Colon (tissue), 2 donors: ENCODE results near the gene RREB1.

Source experiments
- FAIRE-seq: peaks from 2 replicates; lab custom pipeline; 2012; peaks lifted over from hg19 to GRCh38; lab: Jason Lieb, UNC
- donor health status: control.
- donor health status: control.

Gene RREB1

DNA sequence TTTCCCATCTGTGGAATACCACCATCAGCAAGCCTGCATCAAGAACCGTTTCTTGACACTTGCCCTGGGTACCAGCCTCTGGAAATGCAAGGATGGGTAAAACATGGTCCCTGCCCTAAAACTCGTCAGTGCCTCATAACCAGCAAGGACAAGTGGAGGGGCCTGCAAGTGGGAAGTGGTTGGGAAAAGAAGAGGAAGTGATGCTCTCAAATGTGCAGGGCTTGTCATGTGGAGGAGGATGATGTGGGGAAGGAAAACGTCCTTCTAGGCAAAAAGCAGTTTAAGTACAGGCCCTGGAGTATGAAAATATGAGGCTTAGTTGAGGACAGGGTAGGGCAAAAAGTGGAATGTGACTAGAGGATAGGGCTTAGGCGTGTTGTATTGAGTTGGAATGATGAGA, 19.0 kb downstream of the RREB1 start:
- FAIRE-seq: no peak

DNA sequence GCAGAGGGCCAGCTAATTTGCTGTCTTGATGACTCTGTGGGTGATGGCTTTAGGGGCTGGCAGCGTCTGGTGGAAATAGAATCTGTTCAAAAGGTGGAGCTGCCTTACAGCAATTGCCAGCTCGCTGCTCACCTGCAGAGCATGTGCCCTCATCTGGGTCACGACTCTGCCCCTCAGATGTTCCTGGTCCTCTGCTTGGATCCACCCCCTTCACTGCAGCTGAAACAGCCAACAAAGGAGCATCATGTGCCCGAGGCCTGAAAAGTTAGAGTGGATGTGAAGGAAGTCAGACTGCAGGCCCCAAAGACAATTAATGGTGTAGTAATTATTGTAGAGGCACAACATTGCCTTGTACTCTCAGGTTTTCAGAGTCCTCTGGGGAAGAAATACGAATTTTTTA, 19.9 kb downstream of the RREB1 start:
- FAIRE-seq: no peak

DNA sequence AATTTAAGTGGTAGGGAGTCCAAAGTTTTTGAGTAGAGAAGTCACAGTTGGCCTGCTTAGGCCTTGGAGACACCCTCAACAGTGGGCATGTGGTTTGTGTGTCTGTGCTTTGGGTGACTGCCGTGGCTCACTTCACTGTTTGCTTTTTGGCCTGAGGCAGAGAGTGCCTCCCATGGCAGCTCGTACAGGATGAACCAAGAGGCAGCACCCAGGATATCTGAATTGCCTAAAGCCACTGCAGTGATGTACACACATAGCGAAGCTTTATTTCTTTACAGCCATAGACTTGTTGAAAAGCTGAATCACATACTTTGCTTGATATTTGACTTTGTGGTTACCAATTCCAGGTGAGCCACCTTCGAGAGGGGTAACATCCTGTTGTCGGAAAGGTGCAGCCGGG, 21.6 kb downstream of the RREB1 start:
- no peak for FAIRE-seq

DNA sequence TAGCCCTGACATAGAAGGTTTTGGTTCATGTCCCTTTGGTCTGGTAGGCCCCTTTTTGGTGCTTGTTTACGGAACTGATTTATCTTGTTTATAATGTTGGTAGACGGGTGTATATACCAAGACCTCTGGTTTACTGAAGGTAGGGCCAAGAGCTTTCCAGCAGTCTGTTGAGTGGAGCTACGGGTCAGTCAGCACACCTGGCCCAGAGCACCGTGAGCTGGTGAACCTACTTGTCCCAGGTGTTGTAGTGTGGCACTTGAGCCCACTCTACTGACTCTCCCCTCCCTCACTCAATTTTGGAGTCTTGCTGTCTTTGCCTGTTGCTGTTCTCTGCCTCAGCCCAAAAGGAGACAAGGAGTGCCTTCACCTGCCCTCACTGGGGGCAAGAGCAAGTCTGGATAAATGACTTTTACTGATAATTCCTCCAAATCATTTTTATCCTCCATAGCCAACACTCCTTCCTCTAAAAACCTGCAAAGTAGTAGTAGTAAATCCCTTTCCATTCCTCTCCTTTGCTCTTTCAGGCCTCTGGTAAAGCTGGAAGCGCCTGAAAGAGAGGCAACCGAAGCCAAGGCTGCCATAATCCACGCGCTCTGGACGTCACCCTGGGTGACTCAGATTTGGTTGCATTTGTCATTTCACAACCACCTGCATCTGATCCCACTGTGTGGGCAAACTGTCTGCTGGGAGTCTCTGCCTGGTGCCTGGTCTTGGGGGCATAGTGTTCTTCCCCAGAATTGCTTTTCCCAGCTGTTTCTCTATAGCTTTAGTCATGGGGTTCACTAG, 22.2 kb downstream of the RREB1 start:
- no peak for FAIRE-seq

DNA sequence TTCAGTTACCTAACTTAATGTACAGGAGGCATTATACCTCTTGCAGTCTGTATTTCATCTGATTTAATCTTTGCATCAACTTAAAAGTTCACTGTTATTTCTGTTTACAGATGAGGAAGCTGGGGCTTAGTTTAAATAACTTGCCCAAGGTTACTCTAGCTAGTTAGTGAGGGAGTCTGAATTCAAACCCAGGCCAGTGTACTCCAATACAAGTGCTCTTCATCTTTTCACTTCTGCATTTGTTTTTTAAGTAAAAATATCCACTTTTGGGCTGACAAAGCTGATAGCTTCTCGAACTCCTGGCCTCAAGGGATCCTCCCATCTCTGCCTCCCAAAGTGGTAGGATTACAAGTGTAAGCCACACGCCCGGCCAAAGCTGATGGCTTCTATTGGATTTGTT, 23.6 kb downstream of the RREB1 start:
- no peak for FAIRE-seq

DNA sequence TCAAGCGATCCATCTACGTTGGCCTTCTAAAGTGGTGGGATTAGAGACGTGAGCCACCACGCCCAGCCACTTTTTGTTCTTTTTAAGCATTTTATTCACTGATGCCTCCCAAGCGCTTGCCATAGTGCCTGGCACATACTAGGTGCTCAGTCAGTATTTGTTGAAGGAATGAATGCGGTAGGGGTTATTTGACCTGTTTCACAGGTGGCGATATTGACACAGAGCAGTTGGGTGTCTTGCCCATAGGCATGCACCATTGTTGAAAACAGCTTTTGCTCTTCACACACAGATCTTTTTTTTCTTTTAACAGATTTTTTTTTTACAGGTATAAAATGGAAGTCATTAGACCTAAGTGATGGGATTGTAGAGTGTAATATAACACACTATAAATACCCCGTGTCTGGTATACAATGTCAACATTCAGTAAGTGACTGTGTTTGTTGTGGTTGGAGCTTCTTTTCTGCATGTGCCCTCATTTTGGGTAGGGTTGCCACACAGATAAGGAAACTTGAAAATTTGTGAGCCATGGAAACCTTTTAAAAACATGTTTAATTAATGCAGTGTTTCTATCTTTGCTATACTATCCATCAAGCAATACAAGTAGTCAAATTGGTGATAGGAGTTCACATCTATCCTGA, 24.8 kb downstream of the RREB1 start:
- FAIRE-seq: no peak

DNA sequence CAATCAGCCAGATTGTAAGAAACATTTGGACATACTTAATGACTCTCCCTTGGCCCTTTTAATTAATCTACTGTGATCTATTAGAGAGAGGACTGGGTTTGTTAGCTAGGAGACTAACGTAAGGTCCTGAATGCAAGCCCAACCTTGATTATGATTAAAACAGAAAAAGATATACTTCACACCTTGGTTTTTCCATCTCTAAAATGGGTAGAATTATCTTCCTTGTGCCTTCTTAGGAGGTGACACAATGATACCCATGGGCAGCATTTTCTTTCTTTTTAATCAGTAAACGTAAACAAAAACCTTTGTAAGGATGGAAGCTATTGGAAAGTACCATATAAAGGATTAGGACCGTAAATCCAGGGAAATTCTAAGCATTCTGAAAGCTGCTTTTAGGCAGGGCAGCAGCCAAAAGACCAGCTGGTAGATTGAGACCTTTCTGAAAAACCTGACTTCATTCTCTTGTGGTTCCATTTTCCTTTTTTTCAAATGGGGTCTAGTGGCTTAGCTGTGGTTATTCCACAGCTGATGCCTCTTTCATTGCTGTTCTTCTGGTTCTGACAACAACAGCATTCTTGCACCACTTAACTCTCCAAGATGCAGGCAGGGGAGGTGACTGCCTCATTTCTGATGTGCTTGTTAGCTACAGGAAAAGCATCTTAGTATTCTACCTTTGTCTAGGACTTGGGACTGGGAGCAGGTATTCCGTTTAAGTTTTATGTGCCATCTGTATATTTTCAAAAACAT, 27.4 kb downstream of the RREB1 start:
- FAIRE-seq: no peak

DNA sequence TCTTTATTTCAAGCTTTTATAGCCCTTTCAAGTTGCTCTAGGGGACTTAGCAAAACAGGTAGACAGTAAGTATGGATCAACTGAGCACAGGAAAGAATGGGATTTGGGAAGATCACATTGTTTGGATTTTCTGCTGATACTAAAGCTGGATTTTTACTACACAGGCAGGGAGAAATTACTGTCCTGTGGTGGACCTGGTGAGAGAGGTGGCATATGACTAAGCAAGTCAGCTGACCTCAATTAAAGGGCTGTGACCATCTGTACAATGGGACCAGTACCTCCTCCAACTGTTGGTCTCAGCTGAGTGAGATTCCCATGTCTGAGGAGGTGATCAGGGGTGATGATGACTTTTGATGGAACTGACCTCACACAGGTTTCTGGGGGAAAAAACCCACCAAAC, 28.0 kb downstream of the RREB1 start:
- FAIRE-seq: no peak

DNA sequence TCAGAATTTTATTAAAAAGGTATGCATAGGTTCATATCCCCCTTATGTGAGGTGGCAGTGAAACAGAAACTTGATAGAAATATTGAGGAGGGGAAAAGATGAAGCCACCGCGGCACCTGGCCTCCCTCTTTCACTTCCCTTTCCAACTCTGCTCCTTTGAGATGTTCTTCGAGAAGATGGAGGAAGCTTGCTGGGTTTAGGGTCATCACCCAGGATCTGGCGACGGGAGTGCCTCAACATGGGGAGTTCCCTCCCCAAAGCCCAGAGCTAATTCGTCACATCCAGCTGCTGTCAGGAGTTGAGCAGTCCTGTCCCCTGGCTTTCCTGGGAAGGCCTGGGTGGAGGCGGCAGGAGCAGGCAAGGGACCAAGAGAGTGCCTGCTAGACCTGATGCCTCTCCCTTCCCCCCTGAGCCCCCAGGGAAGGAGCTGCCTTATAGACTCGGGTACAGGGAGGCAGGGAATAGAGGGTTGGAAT, 29.1 kb downstream of the RREB1 start:
- FAIRE-seq: no peak

DNA sequence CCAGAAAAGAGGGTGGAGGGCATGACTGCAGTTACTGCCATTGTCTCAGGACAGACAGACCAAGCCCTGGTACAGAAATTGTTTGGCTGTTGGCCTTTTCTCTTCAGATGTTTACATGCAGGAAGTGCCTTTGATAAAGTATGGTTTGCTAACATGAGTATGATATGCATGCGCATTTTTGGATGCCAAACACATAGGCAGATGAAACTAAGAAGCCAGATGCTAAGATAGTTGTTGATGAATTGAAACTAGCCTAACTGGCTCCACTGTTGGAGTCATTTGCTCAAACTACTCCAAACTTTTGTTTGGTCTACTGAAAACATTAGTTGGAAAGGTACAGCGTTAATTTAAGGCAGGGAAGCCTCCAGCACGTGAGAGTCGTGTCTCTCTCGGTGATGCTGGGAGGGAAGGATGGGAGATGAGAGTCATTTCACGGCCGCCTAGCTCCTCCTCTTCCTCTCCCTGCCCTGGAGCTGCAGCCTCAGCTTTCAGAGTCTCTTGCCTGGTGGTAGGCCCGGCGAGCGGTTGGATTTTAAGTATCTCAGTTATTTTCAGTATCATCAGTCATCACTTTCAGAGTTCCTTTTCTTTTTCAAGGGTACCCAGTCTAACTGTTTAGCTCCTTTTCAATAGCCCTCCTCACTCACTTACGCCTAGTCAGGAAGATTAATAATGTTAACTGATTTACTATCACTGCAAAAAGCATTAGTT, 29.7 kb downstream of the RREB1 start:
- FAIRE-seq: no peak

DNA sequence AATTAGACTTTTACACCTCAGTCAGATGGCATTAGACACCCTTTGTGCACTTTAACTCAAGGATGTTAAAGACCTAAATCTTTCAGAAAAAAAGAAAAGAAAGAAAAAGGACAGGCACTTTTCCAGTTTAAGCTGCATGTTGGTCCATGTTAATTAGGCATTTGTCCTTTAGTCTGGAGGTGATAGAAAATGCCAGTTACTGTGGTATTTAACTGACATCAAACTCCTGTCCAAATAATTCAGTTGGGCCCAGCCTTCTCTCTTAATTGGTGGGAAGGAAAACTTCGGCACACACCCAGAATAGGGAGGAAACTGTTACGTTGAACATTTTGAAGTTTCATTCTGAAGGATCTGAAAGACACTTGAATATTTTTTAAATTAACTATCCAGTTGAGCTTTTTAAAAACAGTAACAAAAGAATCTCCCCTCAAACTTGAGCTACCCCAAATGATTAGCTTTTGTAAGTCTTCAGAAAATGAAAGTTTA, 30.3 kb downstream of the RREB1 start:
- no peak for FAIRE-seq

DNA sequence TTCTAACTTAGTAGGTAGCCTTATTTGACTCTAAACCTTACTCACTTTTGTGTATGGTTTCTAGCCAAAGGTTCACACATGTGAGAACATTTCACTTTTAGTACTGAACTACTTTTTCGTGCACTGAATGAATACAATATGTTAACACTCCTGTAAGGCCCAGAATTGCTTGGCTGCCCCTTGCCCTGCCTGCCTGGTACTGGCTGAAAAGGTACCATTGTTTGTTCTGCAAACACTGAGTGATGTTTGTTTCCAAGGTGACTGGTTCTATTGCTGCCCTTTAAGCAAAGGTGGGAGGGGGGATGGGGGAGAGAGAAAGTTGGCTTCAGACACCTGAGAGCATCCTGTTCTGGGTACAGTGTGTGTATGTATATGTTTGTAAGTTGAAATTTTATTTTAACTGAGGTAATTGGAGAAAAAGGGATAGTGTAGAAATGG, 31.2 kb downstream of the RREB1 start:
- no peak for FAIRE-seq

DNA sequence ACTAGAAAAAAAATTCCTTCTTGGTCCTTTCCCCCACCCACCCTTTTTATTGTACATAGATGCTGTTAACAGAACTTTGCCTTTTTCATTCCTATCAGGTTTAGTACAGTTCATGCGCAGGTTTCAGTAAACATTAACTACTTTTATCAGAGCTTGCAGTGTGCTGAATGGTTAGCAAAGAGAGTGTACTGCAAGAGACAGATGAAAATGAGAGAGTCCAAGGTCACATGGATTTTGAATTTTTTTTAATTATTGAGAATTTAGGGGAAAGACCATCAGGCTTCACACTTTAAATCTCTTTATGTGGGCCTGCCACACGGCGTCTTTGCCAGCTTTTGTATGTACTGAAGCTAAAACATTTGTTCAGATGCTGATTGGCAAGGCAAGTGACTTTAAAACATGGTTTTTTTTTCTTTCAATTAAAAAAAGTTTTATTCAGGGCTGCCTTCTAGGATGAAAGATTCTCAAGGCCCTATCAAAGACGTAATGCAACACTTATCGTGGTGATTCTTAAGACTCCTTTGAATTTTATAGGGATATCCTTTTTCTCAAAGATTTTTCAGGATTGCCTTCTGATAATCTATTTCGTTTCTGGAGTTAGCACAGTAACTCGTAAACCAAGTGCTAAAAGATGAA, 32.2 kb downstream of the RREB1 start:
- no peak for FAIRE-seq

DNA sequence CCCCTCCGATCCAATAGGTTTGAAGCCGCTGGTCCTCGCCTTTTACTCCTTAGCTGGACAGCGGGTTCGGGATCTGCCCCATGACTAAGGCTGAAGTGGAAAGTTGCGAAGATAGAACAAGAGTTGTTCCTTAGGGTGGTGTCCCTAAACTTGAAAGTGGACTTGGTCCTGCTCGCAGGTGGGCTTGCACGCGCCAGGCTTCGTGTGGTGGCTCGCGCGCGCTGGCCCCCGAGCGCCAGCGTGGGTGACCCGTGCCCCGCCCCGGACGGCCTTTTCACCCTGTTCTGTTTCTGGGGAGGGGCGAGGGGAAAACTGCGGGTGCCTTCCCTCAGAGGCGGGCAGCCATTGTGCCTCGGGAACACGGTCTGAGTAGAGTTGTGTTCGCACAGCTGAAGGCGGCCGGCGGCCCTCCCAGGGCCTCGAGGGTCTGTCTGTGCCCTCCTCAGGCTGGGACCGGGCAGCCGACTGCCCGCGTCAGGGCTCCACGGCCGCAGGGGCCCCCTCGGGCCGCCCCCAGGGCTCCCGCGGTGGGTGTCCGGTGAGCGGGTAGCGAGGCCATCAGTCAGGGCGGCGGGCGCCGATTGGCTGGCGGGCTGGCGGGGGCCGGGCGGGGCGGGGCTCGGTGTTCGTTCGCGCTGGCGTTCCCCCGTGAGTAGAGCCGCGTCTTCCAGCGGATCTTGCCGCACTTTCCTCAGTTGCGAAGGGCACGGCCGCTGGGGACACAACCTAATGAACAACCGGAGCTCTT, 33.0 kb downstream of the RREB1 start:
- FAIRE-seq: no peak

DNA sequence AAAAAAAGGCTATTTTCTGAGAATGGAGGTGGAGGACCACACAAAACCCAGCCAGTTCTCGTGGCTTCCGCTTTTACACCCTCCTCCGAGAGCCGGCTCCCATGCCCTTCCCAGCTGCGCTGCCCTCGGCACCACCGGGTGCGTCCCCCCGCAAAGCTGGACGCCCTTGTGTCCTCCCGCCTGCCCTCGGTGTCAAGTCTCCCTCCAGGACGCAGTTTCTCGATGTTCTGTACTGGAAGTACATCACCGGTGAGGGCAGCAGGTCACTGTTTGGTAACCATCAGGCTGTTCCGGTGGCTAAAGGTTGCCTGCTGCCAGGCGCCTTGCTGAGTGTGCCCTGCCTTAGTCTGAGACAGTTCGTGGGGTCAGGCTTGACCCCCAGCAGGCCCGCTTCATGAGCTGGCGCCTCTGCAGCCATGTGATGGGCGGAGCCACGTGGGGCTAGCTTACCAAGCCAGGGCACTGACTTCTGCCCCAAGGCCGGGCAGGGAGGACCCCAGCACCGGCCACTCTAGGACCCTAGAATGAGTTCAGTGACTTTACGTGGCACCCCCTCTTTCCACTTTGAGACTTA, 34.6 kb downstream of the RREB1 start:
- FAIRE-seq: no peak

DNA sequence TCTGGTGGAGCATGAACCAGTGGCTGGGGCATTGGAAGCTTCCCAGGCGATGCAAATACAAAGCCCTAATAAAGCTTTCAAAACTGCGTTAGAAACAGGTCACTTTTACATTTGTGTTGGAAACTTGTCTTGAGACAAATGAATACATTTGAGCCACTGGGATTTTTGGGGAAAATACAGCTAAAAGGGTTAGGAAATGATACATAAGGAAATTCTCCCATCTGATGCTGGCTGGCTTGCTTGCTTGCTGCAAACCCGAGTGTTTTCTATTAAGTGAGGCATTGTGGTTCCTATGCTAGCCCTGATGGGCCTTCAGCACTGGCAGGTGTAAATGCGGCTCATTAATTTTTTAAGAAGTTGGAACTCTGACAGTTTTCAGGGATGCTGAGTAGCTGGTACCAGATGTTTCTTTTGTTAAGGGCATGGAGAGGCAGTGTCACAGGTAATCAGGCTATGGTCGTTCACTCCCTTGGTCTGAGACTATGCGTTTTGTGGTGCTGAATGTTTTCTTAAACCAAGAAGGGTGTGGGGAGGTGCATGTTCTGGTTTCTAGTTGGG, 35.2 kb downstream of the RREB1 start:
- FAIRE-seq: no peak

DNA sequence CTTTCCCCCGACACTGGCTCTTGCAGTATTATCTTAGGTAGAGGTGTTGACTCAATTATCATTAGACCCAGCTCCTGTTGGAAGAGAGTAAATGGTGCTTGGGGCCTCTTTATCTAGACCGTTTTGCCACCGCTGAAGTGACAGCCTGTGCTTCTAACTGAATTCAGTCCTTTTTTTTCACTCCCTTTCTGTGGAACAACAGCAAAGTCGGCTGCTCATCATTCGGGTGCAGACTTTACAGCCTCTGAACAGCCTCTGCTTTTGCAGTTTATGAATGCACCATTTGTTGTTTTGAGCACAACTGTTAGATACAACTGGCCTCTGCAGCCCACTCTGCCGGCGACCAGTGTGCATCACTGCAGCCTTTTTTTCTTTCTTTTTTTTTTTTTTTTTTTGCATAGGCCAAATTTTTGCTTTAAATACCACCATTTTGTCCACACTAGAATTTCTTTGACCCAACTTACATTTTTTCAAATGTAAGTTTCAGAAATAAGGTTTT, 35.8 kb downstream of the RREB1 start:
- FAIRE-seq: no peak

DNA sequence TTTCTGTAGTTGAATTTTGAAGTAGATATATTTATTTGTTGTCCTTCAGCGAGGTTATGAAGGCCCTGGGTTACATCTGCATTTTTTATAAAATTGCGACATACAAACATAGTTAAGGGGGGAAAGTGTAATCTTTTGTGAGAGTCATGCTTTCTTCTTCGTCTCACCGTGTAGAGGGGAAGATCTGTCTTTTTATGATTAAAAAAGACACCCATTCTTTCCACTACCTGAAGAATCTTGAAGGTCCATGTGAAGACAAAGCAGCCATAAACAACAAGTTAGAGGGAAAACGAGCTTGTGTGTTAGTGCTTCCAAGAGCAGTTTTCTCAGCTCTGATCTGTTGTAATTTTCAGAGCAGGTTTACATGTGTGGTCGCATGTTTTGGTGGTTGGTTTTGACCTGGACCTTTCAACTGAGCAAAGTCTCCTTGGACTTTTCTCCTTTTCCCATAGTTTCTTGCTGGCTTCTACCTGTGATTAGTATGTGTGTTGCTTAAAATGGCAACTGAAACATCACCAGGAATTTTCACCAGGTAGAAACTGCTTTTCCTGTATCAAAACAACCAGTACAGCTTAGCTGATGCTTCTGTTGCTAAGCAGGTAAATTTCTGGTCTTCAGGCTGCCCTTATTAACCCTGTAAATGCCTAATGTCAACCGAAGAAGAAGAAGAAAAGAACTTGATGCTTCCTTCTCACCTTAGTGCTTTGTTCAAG, 37.3 kb downstream of the RREB1 start:
- no peak for FAIRE-seq

DNA sequence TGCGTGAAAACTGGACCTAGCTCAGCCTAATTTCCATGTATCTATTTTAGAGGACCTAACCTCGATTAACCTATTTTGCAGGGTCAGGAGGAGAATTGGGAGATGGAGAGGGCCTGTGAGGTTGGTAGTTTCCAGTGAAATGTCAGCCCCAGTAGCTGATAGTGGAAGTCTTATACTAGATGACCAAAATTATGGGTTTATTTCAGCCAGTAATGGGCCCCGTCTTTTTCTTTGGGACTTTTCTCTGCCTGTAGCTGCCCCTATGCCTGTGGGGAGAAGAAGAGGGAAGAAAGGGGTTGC, 37.8 kb downstream of the RREB1 start:
- no peak for FAIRE-seq
